ENCODE data around the gene SPATC1L.

DNA sequence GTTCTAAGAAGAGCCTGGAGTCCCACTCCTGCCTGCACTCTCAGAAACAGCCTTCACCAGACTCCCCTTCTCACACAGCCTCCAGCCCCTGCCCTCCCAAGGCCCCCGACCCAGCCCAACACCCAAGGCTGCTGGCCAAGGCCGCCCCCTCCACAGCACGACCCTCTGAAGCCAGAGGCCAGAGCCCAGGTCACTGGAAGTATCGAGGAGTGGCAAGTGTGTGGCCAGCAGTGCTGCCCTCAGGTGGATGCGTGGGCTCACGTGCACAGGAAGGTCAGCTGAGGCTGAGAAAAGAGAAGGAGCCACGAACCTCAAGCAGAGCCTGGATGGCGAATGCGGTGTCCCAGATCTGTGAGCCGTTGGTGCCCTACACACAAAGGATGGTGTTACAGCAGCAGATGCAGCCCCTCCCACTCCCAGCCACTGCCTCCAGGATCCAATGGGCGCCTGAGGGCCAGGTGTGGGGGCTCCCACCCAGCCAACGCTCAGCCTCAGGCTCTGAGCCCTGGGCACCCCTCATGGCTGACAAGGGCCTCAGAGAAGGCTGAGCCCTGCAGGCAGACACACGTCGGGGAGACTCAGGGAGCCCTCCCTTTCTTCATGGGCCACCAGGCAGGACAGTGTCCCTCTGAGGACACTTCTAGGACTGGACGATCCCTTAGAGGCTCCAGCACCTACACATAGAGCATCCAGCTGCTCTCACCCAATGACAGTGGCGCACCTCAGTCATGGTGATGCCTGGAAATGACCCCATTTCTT lies 26.3 kb upstream of the SPATC1L start:
- TF ChIP-seq POLR2AphosphoS5 (IDR thresholded peaks at IDR 0.05): no peak
- TF ChIP-seq, protein P1, sequence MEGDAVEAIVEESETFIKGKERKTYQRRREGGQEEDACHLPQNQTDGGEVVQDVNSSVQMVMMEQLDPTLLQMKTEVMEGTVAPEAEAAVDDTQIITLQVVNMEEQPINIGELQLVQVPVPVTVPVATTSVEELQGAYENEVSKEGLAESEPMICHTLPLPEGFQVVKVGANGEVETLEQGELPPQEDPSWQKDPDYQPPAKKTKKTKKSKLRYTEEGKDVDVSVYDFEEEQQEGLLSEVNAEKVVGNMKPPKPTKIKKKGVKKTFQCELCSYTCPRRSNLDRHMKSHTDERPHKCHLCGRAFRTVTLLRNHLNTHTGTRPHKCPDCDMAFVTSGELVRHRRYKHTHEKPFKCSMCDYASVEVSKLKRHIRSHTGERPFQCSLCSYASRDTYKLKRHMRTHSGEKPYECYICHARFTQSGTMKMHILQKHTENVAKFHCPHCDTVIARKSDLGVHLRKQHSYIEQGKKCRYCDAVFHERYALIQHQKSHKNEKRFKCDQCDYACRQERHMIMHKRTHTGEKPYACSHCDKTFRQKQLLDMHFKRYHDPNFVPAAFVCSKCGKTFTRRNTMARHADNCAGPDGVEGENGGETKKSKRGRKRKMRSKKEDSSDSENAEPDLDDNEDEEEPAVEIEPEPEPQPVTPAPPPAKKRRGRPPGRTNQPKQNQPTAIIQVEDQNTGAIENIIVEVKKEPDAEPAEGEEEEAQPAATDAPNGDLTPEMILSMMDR (IDR thresholded peaks at IDR 0.05): peak in 1 of 3 experiments; percentile 7
